Smooth muscle cell (in vitro differentiated cells): ENCODE results near the gene LSM3. TPM values are rescaled to one million over a fixed set of nuclear protein-coding genes. Genes with fewer than 3 reads are reported as not detected.
A peak's percentile ranks its signal among the peaks of the same experiment; 100 is the strongest.

ENCODE experiments used
- DNase-seq: peaks from one replicate; lab custom pipeline; 2025; ENCODE audit not compliant: unreplicated experiment; lab: John Stamatoyannopoulos, UW
- H2AFZ ChIP-seq: fragments of 200-600 bp; sonication (generic); 2 replicates; pipeline ENCODE4 v1.6.0; 2016; ENCODE audit warnings: antibody characterized with exemption, low read depth, mild to moderate bottlenecking
- H3F3A ChIP-seq: fragments of 200-600 bp; sonication (generic); 2 replicates; pipeline ENCODE4 v1.6.0; 2017; ENCODE audit warnings: antibody characterized with exemption, low read depth
- H3K27ac ChIP-seq: fragments of 200-600 bp; sonication (generic); 2 replicates; pipeline ENCODE4 v1.5.1; 2016; ENCODE audit warnings: low read depth, mild to moderate bottlenecking
- H3K27me3 ChIP-seq: fragments of 200-600 bp; sonication (generic); 2 replicates; pipeline ENCODE4 v1.6.1; 2016; ENCODE audit warnings: low read depth, mild to moderate bottlenecking
- H3K36me3 ChIP-seq: fragments of 200-600 bp; sonication (generic); 2 replicates; pipeline ENCODE4 v1.5.1; 2016; ENCODE audit warnings: low read depth
- H3K4me1 ChIP-seq: fragments of 200-600 bp; sonication (generic); 2 replicates; pipeline ENCODE4 v1.5.1; 2016; ENCODE audit warnings: low read depth
- H3K4me2 ChIP-seq: fragments of 200-600 bp; sonication (generic); 2 replicates; pipeline ENCODE4 v1.6.0; 2016; ENCODE audit warnings: mild to moderate bottlenecking
- H3K4me3 ChIP-seq: fragments of 200-600 bp; sonication (generic); 2 replicates; pipeline ENCODE4 v1.5.1; 2016; ENCODE audit warnings: mild to moderate bottlenecking
- H3K79me2 ChIP-seq: fragments of 200-600 bp; sonication (generic); 2 replicates; pipeline ENCODE4 v1.6.0; 2016; ENCODE audit warnings: low read depth, mild to moderate bottlenecking
- H3K9ac ChIP-seq: fragments of 200-600 bp; sonication (generic); 2 replicates; pipeline ENCODE4 v1.6.0; 2016; ENCODE audit warnings: low read depth
- H3K9me3 ChIP-seq: fragments of 200-600 bp; sonication (generic); replicated peaks from 2 replicates; pipeline ENCODE4 v1.5.1; 2016; ENCODE audit warnings: low read depth
- H4K20me1 ChIP-seq: fragments of 200-600 bp; sonication (generic); 2 replicates; pipeline ENCODE4 v1.6.0; 2016; ENCODE audit warnings: low read depth
- CTCF ChIP-seq: fragments of 200-600 bp; sonication (generic); IDR thresholded peaks from 2 replicates; pipeline ENCODE4 v1.5.1; 2017; ENCODE audit warnings: borderline replicate concordance, mild to moderate bottlenecking, antibody characterized with exemption; ENCODE audit not compliant: insufficient read depth, poor library complexity, severe bottlenecking
- WGBS: methylation state at CpG from one replicate; pipeline ENCODE4 v1.1.7; 2016; ENCODE audit warnings: low lambda C conversion rate; 5-methylcytosine and 5-hydroxymethylcytosine counted together
- polyA plus RNA-seq: library from polyadenylated mRNA; unstranded; fragments of >200 nt; fragmentation: Nextera tagmentation; extraction: Ambion mirVana; gene quantifications from 2 replicates; pipeline ENCODE4 v1.2.1, GENCODE V29; 2016
- total RNA-seq: library from RNA; depleted of rRNA; stranded (reverse); fragments of >200 nt; gene quantifications from 2 replicates; pipeline ENCODE4 v1.2.3, GENCODE V29; 2014

LSM3 gene
- total and polyA plus RNA-seq, 2 experiments from 2014 or later = 18.3 to 31.9 TPM

- Histone ChIP-seq H2AFZ (no peak overlapping the region), H3K36me3 (peaks cover 36% of the 10 kb centered on the region), H4K20me1 (peaks cover 20% of the 10 kb centered on the region), H3K27me3 (no peaks in the 10 kb centered on the region), H3K27ac (peak overlapping the region; percentile 80), H3K9ac (peak overlapping the region; percentile 15), H3K9me3 (no peaks in the 10 kb centered on the region), H3K4me2 (no peak overlapping the region), H3K4me1 (no peaks in the 10 kb centered on the region), H3K4me3 (no peak overlapping the region), H3F3A (no peaks in the 10 kb centered on the region), H3K79me2 (peaks cover 16% of the 10 kb centered on the region)
- TF ChIP-seq CTCF = no peak
- DNase-seq = no peak
These were observed 8.7 kb upstream of the LSM3 start for GRCh38 chr3:14169871-14170270.

- no peak overlapping the region for H3K4me2 ChIP-seq
- H3K9me3 ChIP-seq = no peaks in the 10 kb centered on the region
- H3K27me3 ChIP-seq = no peaks in the 10 kb centered on the region
- no peak overlapping the region for H3K9ac ChIP-seq
- no peak for TF ChIP-seq CTCF
- DNase-seq = no peak
- no peaks in the 10 kb centered on the region for H3F3A ChIP-seq
- peaks cover 28% of the 10 kb centered on the region for H4K20me1 ChIP-seq
- WGBS = 52% methylated on average over 2 of the region's 2 CpGs
- H3K36me3 ChIP-seq = peaks cover 29% of the 10 kb centered on the region
- H3K4me3 ChIP-seq = no peak overlapping the region
- no peak overlapping the region for H2AFZ ChIP-seq
- H3K27ac ChIP-seq = peak overlapping the region; percentile 80
- peaks cover 23% of the 10 kb centered on the region for H3K79me2 ChIP-seq
- H3K4me1 ChIP-seq = no peaks in the 10 kb centered on the region
These were observed 8.0 kb upstream of the LSM3 start for GRCh38 chr3:14170531-14171159.

GRCh38 chr3:14172496-14172895 is 6.1 kb upstream of the LSM3 start:
- Histone ChIP-seq H3F3A (no peaks in the 10 kb centered on the region), H3K9me3 (no peaks in the 10 kb centered on the region), H3K79me2 (peaks cover 39% of the 10 kb centered on the region), H3K9ac (no peak overlapping the region), H3K27me3 (no peaks in the 10 kb centered on the region), H3K27ac (no peak overlapping the region), H3K36me3 (peaks cover 27% of the 10 kb centered on the region), H3K4me3 (no peak overlapping the region), H2AFZ (no peak overlapping the region), H3K4me1 (peaks cover 7% of the 10 kb centered on the region), H3K4me2 (no peak overlapping the region), H4K20me1 (peaks cover 39% of the 10 kb centered on the region)
- no peak for DNase-seq
- WGBS = 95% methylated on average over 5 of the region's 5 CpGs
- TF ChIP-seq CTCF = no peak

GRCh38 chr3:14174483-14174882 is 4.1 kb upstream of the LSM3 start:
- Histone ChIP-seq H4K20me1 (peaks cover 39% of the 10 kb centered on the region), H3K4me1 (peaks cover 15% of the 10 kb centered on the region), H3K79me2 (peaks cover 52% of the 10 kb centered on the region), H3K4me3 (no peak overlapping the region), H3K9ac (no peak overlapping the region), H3K27me3 (no peaks in the 10 kb centered on the region), H3K27ac (peak overlapping the region; percentile 4), H3K36me3 (peaks cover 13% of the 10 kb centered on the region), H3K4me2 (peak overlapping the region; percentile 41), H3F3A (no peaks in the 10 kb centered on the region), H2AFZ (no peak overlapping the region), H3K9me3 (no peaks in the 10 kb centered on the region)
- TF ChIP-seq CTCF = no peak
- no peak for DNase-seq
- 74% methylated on average over 2 of the region's 2 CpGs for WGBS
